Activated naive CD8-positive, alpha-beta T cell treated with anti-CD3 and anti-CD28 coated beads, Interleukin-2, amount 10 ng/mL, durations not matched to agents 7 days and 5 days (primary cell): ENCODE measurements around the gene BTN1A1. TPM values are rescaled to one million over a fixed set of nuclear protein-coding genes. Genes with fewer than 3 reads are reported as not detected.
A peak's percentile ranks its signal among the peaks of the same experiment; 100 is the strongest.
"Not testable (repeated sequence)": the region's sequence is repeated elsewhere in the genome, so short reads cannot be mapped to it uniquely, and the experiment has no call there.

Experiments
- ATAC-seq: fragments of 150-1000 bp; cut with Tn5 transposase; one replicate; pipeline ENCODE4 v1.10.0; 2021; ENCODE audit warnings: low read depth, moderate library complexity
- POLR2A ChIA-PET: fragments of 350-600 bp; sonication (Branson Sonifier 250); formaldehyde crosslinking; loops from one replicate; lab custom pipeline; 2021; ENCODE audit warnings: antibody characterized with exemption; lab: Charles Lee
- DNase-seq: peaks from one replicate; pipeline ENCODE4 v3.0.0; 2021
- H3K27ac Mint-ChIP-seq: one replicate; pipeline ENCODE4 v1.8.0; 2022; ENCODE audit warnings: mild to moderate bottlenecking, mixed read lengths
- H3K27me3 Mint-ChIP-seq: one replicate; pipeline ENCODE4 v1.8.0; 2022; ENCODE audit warnings: mild to moderate bottlenecking, moderate library complexity, mixed read lengths
- H3K36me3 Mint-ChIP-seq: one replicate; pipeline ENCODE4 v1.8.0; 2021; ENCODE audit warnings: mild to moderate bottlenecking, mixed read lengths
- H3K4me1 Mint-ChIP-seq: one replicate; pipeline ENCODE4 v1.8.0; 2021; ENCODE audit warnings: mixed read lengths
- H3K4me3 Mint-ChIP-seq: one replicate; pipeline ENCODE4 v1.8.0; 2022; ENCODE audit warnings: mild to moderate bottlenecking, moderate library complexity, mixed read lengths
- H3K9me3 Mint-ChIP-seq: one replicate; pipeline ENCODE4 v1.8.0; 2021; ENCODE audit warnings: mixed read lengths
- total RNA-seq, 2 experiments: library from RNA; stranded (reverse); gene quantifications; one replicate each; pipeline ENCODE4 v1.2.3, GENCODE V29; 2021

BTN1A1 gene
- total RNA-seq, 2 experiments from 2014 or later, result 0.11 TPM; not detected in 1

DNA sequence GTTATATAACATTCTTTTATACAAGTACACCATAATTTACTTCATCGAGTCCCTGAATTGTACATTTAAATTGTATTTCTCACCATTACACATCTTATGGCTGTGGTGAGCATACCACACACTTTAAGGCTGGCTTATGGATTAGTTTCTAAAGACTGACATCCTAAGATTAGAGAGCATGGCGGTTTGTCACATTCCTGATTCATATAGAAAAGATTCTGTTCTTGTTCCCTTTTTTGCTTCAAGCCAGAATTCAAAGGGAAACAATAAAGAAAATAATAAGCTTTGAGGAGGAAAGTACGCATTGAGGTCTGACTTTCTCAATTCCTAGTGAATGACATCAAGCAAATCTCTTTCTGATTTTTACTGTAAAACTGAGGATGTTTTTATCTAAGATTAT is 2.5 kb downstream of the BTN1A1 start:
- POLR2A ChIA-PET, result interaction anchor here (0.6 to 2.0 kb wide), 3 partner anchors 28 to 622 kb away, joined by 3 to 7 read pairs (median 5); partner anchors contain the start of gene HMGN4
- H3K4me3 Mint-ChIP-seq, result no peak overlapping the region

DNA sequence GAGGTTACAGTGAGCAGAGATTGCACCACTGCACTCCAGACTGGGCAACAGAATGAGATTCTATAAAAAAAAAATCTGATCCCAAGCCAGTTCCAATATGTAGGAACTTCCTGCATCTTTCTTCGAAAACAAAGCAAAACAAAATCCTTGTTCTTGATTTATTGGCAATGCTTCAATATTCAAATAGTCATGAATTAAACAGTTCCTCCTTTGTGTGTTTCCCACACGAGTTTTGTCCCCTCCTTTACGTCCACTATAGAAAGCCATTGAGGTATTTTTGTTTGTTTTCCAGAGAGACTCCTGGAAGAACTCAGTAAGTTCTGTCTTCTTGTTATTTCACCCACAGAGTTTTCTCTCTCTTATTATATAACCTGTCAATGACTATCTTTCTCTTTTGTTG is 7.6 kb downstream of the BTN1A1 start:
- no peaks in the 10 kb centered on the region for H3K36me3 Mint-ChIP-seq
- DNase-seq, result no peak
- no peak overlapping the region for H3K27ac Mint-ChIP-seq
- POLR2A ChIA-PET, result no interaction called here
- peaks cover 33% of the 10 kb centered on the region for H3K27me3 Mint-ChIP-seq
- H3K4me3 Mint-ChIP-seq, result no peak overlapping the region
- no peak for ATAC-seq
- H3K9me3 Mint-ChIP-seq, result no peaks in the 10 kb centered on the region
- H3K4me1 Mint-ChIP-seq, result no peaks in the 10 kb centered on the region

More for the DNA sequence above, 2.5 kb downstream of the BTN1A1 start:
- no peaks in the 10 kb centered on the region for H3K36me3 Mint-ChIP-seq
- H3K9me3 Mint-ChIP-seq, result no peaks in the 10 kb centered on the region
- H3K4me1 Mint-ChIP-seq, result peaks cover 18% of the 10 kb centered on the region
- DNase-seq (no peak), ATAC-seq (no peak)
- no peak overlapping the region for H3K27ac Mint-ChIP-seq
- H3K27me3 Mint-ChIP-seq, result peaks cover 49% of the 10 kb centered on the region

DNA sequence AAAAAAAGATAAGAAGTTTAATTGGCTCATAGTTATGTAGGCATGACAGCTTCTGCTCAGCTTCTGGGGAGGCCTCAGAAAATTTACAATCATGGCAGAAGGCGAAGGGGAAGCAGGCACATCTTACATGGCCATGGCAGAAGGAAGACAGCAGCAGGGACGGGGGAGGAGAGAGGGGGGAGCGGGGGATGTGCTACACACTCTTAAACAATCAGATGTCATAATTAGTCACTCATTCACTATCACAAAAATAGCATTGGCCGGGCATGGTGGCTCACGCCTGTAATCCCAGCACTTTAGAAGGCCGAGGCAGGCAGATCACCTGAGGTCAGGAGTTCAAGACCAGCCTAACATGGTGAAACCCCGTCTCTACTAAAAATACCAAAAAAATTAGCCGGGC is 10.9 kb downstream of the BTN1A1 start:
- POLR2A ChIA-PET, H3K27me3 Mint-ChIP-seq, DNase-seq, H3K36me3 Mint-ChIP-seq, ATAC-seq, H3K4me1 Mint-ChIP-seq, H3K4me3 Mint-ChIP-seq, H3K9me3 Mint-ChIP-seq, H3K27ac Mint-ChIP-seq: not testable (repeated sequence)

- POLR2A ChIA-PET, result no interaction called here
- H3K4me1 Mint-ChIP-seq, result no peaks in the 10 kb centered on the region
- ATAC-seq (no peak), DNase-seq (no peak)
- H3K27ac Mint-ChIP-seq, result no peak overlapping the region
- no peaks in the 10 kb centered on the region for H3K9me3 Mint-ChIP-seq
- H3K36me3 Mint-ChIP-seq, result no peaks in the 10 kb centered on the region
- H3K4me3 Mint-ChIP-seq, result no peak overlapping the region
- no peaks in the 10 kb centered on the region for H3K27me3 Mint-ChIP-seq
These were observed 14.9 kb downstream of the BTN1A1 start for GRCh38 chr6:26514984-26515383.

DNA sequence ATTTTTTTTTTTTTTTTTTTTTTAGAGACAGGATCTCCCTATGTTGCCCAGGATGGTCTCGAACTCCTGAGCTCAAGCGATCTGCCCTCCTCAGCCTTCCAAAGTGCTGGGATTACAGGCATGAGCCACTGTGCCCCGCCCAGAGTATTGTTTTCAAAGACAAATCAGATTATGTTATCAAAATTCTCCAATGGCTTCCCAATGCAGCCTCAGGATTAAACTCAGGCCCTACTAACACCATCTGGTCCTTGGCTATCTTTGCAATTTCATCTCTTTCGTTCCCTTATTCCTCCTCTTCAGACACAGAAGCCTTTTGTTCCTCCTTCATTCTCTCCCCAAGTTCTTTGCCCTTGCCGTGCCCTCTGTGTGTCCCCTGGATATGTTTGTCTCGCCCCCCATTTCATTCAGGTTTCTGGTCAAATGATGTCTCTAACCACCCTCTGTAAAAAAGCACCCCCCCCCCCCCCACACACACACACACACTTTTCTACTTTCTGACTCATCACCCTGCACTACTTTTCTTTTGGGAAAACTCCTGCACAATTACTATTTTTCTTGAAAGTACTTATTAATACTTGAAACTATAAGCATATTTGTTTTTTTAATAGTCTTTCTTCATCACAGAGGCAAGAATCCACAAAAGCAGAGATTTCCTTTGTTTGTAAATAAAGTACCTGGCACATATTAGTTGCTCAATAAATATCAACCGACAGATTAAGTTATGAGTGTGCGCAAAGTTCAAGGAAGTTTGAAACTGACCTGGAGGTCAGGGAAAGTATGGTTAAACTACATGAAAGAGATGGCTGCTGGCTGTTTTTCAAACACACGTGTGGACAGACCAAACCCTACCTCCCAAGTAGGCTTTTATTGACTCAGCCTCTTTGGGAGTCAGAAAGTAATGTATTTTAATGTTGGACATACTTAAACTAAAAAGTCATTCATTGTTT is 16.7 kb downstream of the BTN1A1 start:
- DNase-seq (no peak), ATAC-seq (no peak)
- Mint-ChIP-seq H3K27me3 (no peaks in the 10 kb centered on the region), H3K9me3 (no peaks in the 10 kb centered on the region), H3K4me3 (no peak overlapping the region), H3K36me3 (no peaks in the 10 kb centered on the region), H3K27ac (no peak overlapping the region), H3K4me1 (peaks cover 8% of the 10 kb centered on the region)
- POLR2A ChIA-PET, result interaction anchor here (0.7 kb wide), 1 partner anchor 43 kb away, joined by 5 read pairs; no protein-coding TSS in a partner anchor

DNA sequence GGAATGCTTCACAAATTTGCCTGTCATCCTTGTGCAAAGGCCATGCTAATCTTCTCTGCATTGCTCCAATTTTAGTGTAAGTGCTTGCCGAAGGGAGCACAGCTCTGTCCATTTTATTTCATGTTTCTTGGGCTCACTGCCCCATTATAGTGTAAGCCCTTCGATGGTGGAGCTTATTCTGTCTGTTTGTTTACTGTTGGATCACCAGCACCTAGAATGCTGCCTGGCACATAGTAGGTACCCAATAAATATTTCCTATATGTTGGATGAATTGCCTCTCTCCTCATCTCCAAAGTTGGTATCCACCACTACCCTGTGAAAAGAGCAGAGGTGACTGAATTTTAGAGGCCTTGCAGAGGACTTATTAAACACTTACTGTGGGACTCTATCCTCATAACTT is 19.3 kb downstream of the BTN1A1 start:
- POLR2A ChIA-PET, result interaction anchor here (1.2 kb wide), 1 partner anchor 46 kb away, joined by 5 read pairs; no protein-coding TSS in a partner anchor
- DNase-seq (no peak), ATAC-seq (no peak)
- Mint-ChIP-seq H3K4me3 (no peak overlapping the region), H3K27me3 (no peaks in the 10 kb centered on the region), H3K4me1 (peaks cover 19% of the 10 kb centered on the region), H3K9me3 (no peaks in the 10 kb centered on the region), H3K27ac (no peak overlapping the region), H3K36me3 (no peaks in the 10 kb centered on the region)

DNA sequence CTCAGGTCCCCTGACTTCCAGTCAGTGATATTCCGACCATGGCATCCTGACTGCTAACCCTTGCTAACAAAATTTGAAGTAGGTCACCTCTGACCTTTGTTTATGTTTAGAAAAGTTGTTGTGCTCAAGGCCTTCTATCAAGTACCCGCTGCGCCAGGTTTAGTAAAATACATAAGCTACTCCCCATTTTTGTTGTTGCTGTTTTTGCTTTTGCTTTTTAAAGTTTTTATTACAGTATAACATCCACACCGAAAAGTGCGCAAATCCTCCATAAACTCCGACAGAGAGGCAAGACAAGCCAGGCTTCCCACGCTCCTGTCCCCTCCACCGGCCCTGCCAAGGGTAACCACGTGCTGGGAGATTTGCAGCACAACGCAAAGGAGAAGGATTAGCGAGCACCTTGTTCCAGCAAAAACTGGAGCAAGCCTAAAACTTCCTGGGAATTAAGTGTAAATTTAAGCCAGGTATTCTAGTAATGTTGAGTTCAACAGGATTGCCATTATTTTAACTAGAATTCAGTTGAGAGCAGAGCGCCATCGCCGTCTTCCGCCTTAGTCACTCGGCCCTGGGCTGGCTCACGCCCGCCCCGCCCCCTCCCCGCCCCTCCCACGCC is 20.2 kb downstream of the BTN1A1 start:
- Mint-ChIP-seq H3K4me1 (peaks cover 21% of the 10 kb centered on the region), H3K36me3 (no peaks in the 10 kb centered on the region), H3K27ac (peak overlapping the region; percentile 87), H3K27me3 (no peaks in the 10 kb centered on the region), H3K9me3 (no peaks in the 10 kb centered on the region), H3K4me3 (peak overlapping the region; percentile 74)
- DNase-seq (no peak), ATAC-seq (peak; percentile 9)
- POLR2A ChIA-PET, result interaction anchor here (0.6 to 2.4 kb wide), 4 partner anchors 14 to 171 kb away, joined by 3 to 17 read pairs (median 6); no protein-coding TSS in a partner anchor

GRCh38 chr6:26520850-26521599 is 20.9 kb downstream of the BTN1A1 start:
- Mint-ChIP-seq H3K27me3 (no peaks in the 10 kb centered on the region), H3K4me1 (peaks cover 21% of the 10 kb centered on the region), H3K27ac (peak overlapping the region; percentile 76), H3K36me3 (no peaks in the 10 kb centered on the region), H3K9me3 (no peaks in the 10 kb centered on the region), H3K4me3 (peak overlapping the region; percentile 77)
- POLR2A ChIA-PET, result interaction anchor here (0.6 to 2.4 kb wide), 3 partner anchors 13 to 172 kb away, joined by 3 to 17 read pairs (median 7); no protein-coding TSS in a partner anchor
- ATAC-seq (peak; percentile 85), DNase-seq (peak; percentile 83)

DNA sequence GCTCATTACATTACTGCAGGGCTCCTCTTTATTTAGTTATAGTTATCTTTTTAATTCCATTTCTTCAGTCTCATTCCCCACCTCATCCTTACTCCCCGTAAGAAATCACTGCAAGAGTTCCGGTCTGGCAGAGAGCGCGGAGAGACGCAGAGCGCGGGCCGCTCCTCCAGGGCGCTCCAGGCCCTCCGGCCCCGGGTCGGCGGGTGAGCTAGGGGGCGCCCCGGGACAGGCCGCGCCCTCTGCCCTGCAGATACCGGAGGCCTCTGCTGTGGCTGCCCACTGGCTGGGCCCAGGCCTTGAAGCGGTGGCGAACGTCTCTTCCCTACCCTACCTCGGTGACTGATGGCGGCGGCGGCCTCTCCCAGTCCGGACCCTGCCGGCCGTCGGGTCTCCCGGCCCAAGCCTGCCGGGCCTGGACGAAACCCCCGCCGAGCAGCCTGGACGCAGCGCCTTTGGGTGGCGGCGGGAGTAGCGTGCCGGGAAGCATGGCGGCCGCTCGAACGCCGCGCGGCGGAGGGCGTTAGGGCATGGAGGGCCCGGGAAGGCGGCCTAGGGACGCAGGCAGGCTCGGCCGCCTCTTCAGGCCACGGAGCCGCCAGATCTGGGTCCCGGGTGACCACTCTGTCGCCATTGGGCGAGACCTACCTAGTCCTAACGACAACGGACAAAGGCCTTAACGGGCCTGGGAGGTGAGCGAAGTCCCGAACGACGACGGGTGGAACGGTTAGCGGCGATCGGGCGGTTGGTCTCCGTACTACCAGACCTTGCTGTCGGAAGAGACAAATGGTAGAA is 21.7 kb downstream of the BTN1A1 start:
- no peaks in the 10 kb centered on the region for H3K9me3 Mint-ChIP-seq
- peaks cover 21% of the 10 kb centered on the region for H3K4me1 Mint-ChIP-seq
- POLR2A ChIA-PET, result interaction anchor here (0.9 to 2.4 kb wide), 3 partner anchors 11 to 48 kb away, joined by 6 to 17 read pairs (median 7); no protein-coding TSS in a partner anchor
- peak; percentile 81 for DNase-seq
- peak overlapping the region; percentile 76 for H3K27ac Mint-ChIP-seq
- H3K36me3 Mint-ChIP-seq, result no peaks in the 10 kb centered on the region
- peak; percentile 76 for ATAC-seq
- H3K27me3 Mint-ChIP-seq, result no peaks in the 10 kb centered on the region
- H3K4me3 Mint-ChIP-seq, result peak overlapping the region; percentile 77

- Mint-ChIP-seq H3K4me1 (peaks cover 21% of the 10 kb centered on the region), H3K27ac (peak overlapping the region; percentile 73), H3K4me3 (peak overlapping the region; percentile 77)
- H3K36me3 Mint-ChIP-seq, ATAC-seq, H3K9me3 Mint-ChIP-seq, DNase-seq, H3K27me3 Mint-ChIP-seq: not testable (repeated sequence)
- POLR2A ChIA-PET, result interaction anchor here (0.9 kb wide), 1 partner anchor 10 kb away, joined by 6 read pairs; no protein-coding TSS in a partner anchor
These were observed 22.6 kb downstream of the BTN1A1 start for GRCh38 chr6:26522486-26523228.

DNA sequence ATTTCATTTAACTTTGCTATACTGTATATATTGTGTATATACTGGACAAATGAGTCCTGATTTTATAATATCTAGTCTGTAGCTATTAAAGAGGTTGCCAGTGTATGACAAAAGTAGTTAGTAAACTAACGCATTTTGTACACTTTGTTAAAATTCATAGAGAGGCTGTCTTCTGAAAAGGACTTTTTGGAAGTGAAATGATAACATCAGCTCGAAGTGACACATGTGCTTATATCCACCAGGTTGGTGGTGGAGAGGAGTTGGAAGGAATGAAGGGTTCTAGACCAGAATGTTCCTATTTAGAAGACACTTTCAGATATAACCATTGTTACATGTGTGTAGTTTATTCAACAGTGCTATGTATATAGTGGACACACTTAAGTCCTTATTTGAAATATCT is 24.2 kb downstream of the BTN1A1 start:
- POLR2A ChIA-PET, H3K27ac Mint-ChIP-seq, H3K4me3 Mint-ChIP-seq, ATAC-seq, DNase-seq, H3K27me3 Mint-ChIP-seq, H3K36me3 Mint-ChIP-seq, H3K9me3 Mint-ChIP-seq: not testable (repeated sequence)
- peaks cover 22% of the 10 kb centered on the region for H3K4me1 Mint-ChIP-seq
